ENCODE measurements around the gene PITHD1. TPM values are rescaled to one million over a fixed set of nuclear protein-coding genes. Genes with fewer than 3 reads are reported as not detected.

The PITHD1 gene
- total RNA-seq, 1 donor from 2014 or later: 72.5 TPM

- peaks cover 5% of the 10 kb centered on the region for H3K36me3 Mint-ChIP-seq
- peaks cover 9% of the 10 kb centered on the region for H3K4me1 Mint-ChIP-seq
- peaks cover 6% of the 10 kb centered on the region for H3K27me3 Mint-ChIP-seq (ENCODE audit: insufficient read depth, low read depth)
- peaks cover 11% of the 10 kb centered on the region for H4K20me1 ChIP-seq (ENCODE audit: low read depth)
- H3K36me3 ChIP-seq: no peaks in the 10 kb centered on the region
- no peaks in the 10 kb centered on the region for H3K9me3 ChIP-seq (ENCODE audit: low read depth)
- H3K4me3 Mint-ChIP-seq: no peak overlapping the region
- H3K9me3 Mint-ChIP-seq: no peaks in the 10 kb centered on the region
- no peak overlapping the region for H3K27ac Mint-ChIP-seq
- H3K27ac ChIP-seq: no peak overlapping the region
- peaks cover 16% of the 10 kb centered on the region for H3K27me3 ChIP-seq
- no peak overlapping the region for H3K4me3 ChIP-seq
- H3F3A ChIP-seq (ENCODE audit: low read depth): peaks cover 29% of the 10 kb centered on the region
- H3K4me1 ChIP-seq: peaks cover 8% of the 10 kb centered on the region
- DNase-seq (ENCODE audit: low spot score): no peak
- H2AFZ ChIP-seq (replicated peaks): no peak overlapping the region
- H3K79me2 ChIP-seq (ENCODE audit: low read depth): no peaks in the 10 kb centered on the region
- TF ChIP-seq EZH2phosphoT487 (IDR thresholded peaks at IDR 0.05) (no peak), EZH2 (IDR thresholded peaks at IDR 0.05) (no peak), CTCF (IDR thresholded peaks at IDR 0.05) (no peak)
- H3K9ac ChIP-seq: no peak overlapping the region
- H3K4me2 ChIP-seq: no peak overlapping the region
Measured at GRCh38 chr1:23803674-23804073, 25.5 kb downstream of the PITHD1 start.

- H3K27ac Mint-ChIP-seq: no peak overlapping the region
- no peak overlapping the region for H3K27ac ChIP-seq
- no peak overlapping the region for H3K4me3 Mint-ChIP-seq
Measured at GRCh38 chr1:23804183-23804835, 26.1 kb downstream of the PITHD1 start.

GRCh38 chr1:23805025-23805424 is 26.8 kb downstream of the PITHD1 start:
- H3K9ac ChIP-seq: no peak overlapping the region
- H3K27ac Mint-ChIP-seq: no peak overlapping the region
- no peak overlapping the region for H2AFZ ChIP-seq (replicated peaks)
- peaks cover 5% of the 10 kb centered on the region for H3K36me3 Mint-ChIP-seq
- no peaks in the 10 kb centered on the region for H3K9me3 Mint-ChIP-seq
- H3F3A ChIP-seq (ENCODE audit: low read depth): peaks cover 22% of the 10 kb centered on the region
- no peaks in the 10 kb centered on the region for H3K9me3 ChIP-seq (ENCODE audit: low read depth)
- peaks cover 6% of the 10 kb centered on the region for H3K4me1 Mint-ChIP-seq
- peaks cover 16% of the 10 kb centered on the region for H3K27me3 ChIP-seq
- no peaks in the 10 kb centered on the region for H3K36me3 ChIP-seq
- H3K4me2 ChIP-seq: no peak overlapping the region
- no peak overlapping the region for H3K27ac ChIP-seq
- H3K79me2 ChIP-seq (ENCODE audit: low read depth): no peaks in the 10 kb centered on the region
- H3K27me3 Mint-ChIP-seq (ENCODE audit: insufficient read depth, low read depth): peaks cover 6% of the 10 kb centered on the region
- H3K4me1 ChIP-seq: no peaks in the 10 kb centered on the region
- H3K4me3 ChIP-seq: no peak overlapping the region
- no peak for DNase-seq (ENCODE audit: low spot score)
- no peaks in the 10 kb centered on the region for H4K20me1 ChIP-seq (ENCODE audit: low read depth)
- TF ChIP-seq EZH2 (IDR thresholded peaks at IDR 0.05) (no peak), CTCF (IDR thresholded peaks at IDR 0.05) (no peak), EZH2phosphoT487 (IDR thresholded peaks at IDR 0.05) (no peak)
- no peak overlapping the region for H3K4me3 Mint-ChIP-seq

More at GRCh38 chr1:23804183-23804835, 26.1 kb downstream of the PITHD1 start:
- peaks cover 23% of the 10 kb centered on the region for H3F3A ChIP-seq (ENCODE audit: low read depth)
- H2AFZ ChIP-seq (replicated peaks): no peak overlapping the region
- H3K9me3 ChIP-seq (ENCODE audit: low read depth): no peaks in the 10 kb centered on the region
- TF ChIP-seq EZH2phosphoT487 (IDR thresholded peaks at IDR 0.05) (no peak), CTCF (IDR thresholded peaks at IDR 0.05) (no peak), EZH2 (IDR thresholded peaks at IDR 0.05) (no peak)
- no peak overlapping the region for H3K9ac ChIP-seq
- no peaks in the 10 kb centered on the region for H3K79me2 ChIP-seq (ENCODE audit: low read depth)
- DNase-seq (ENCODE audit: low spot score): no peak
- Mint-ChIP-seq H3K27me3 (ENCODE audit: insufficient read depth, low read depth) (peaks cover 8% of the 10 kb centered on the region), H3K4me1 (peaks cover 9% of the 10 kb centered on the region), H3K36me3 (peaks cover 5% of the 10 kb centered on the region), H3K9me3 (no peaks in the 10 kb centered on the region)
- no peak overlapping the region for H3K4me3 ChIP-seq
- no peak overlapping the region for H3K4me2 ChIP-seq
- no peaks in the 10 kb centered on the region for H3K36me3 ChIP-seq
- H3K27me3 ChIP-seq: peaks cover 16% of the 10 kb centered on the region
- H3K4me1 ChIP-seq: peaks cover 4% of the 10 kb centered on the region
- peaks cover 5% of the 10 kb centered on the region for H4K20me1 ChIP-seq (ENCODE audit: low read depth)

Measured in neural progenitor cell (in vitro differentiated cells).